ENCODE measurements around the gene ZBTB16.

GRCh38 chr11:114166897-114167323 lies 107.4 kb downstream of the ZBTB16 start:
- TF ChIP-seq ZFX (IDR thresholded peaks at IDR 0.05; ENCODE audit: borderline replicate concordance), result no peak
- TF ChIP-seq CTCF (IDR thresholded peaks at IDR 0.05), result no peak
